22Rv1 (cell line): ENCODE measurements around the gene TPI1.

ENCODE experiments used
- H3K27ac ChIP-seq: fragments of 450-650 bp; 2 replicates; pipeline ENCODE4 v1.5.1; 2017
- CTCF ChIP-seq: fragments of 450-650 bp; IDR thresholded peaks from 2 replicates; pipeline ENCODE4 v1.5.1; 2017; ENCODE audit warnings: mild to moderate bottlenecking
- ZFX ChIP-seq: fragments of 450-650 bp; IDR thresholded peaks from 2 replicates; pipeline ENCODE4 v1.6.1; 2017; ENCODE audit warnings: antibody characterized with exemption, borderline replicate concordance

The TPI1 gene

GRCh38 chr12:6851153-6851920, 16.0 kb upstream of the TPI1 start, which contains the start of gene CDCA3:
TSS of gene CDCA3 (minus strand) at chr12:6851286. CDS start at chr12:6850952, 334 bp downstream.
- TF ChIP-seq ZFX: no peak
- TF ChIP-seq CTCF: no peak

GRCh38 chr12:6851921-6852650, 15.2 kb upstream of the TPI1 start, which contains the start of gene USP5:
TSS of gene USP5 (plus strand) at chr12:6852150. CDS start at chr12:6852180, 30 bp downstream.
- no peak for TF ChIP-seq ZFX
- no peak for TF ChIP-seq CTCF
- peak within 1 kb of the TSS; percentile 99 for H3K27ac ChIP-seq

More at GRCh38 chr12:6851153-6851920, 16.0 kb upstream of the TPI1 start, which contains the start of gene CDCA3:
- H3K27ac ChIP-seq: peak within 1 kb of the TSS; percentile 99

GRCh38 chr12:6852651-6853354, 14.5 kb upstream of the TPI1 start:
- no peak for TF ChIP-seq ZFX
- no peak for TF ChIP-seq CTCF
- peak overlapping the region; percentile 99 for H3K27ac ChIP-seq

- H3K27ac ChIP-seq: peak overlapping the region; percentile 99
- TF ChIP-seq CTCF: no peak
- TF ChIP-seq ZFX: no peak
These were observed 13.7 kb upstream of the TPI1 start for GRCh38 chr12:6853626-6854025.

GRCh38 chr12:6854036-6854435, 13.3 kb upstream of the TPI1 start:
- no peak for TF ChIP-seq ZFX
- TF ChIP-seq CTCF: no peak
- H3K27ac ChIP-seq: peak overlapping the region; percentile 99; the same call in 1 of the 2 replicates

GRCh38 chr12:6855322-6855721, 12.0 kb upstream of the TPI1 start:
- TF ChIP-seq CTCF: no peak
- no peak overlapping the region for H3K27ac ChIP-seq
